ENCODE results near the gene SPINT4. TPM values are rescaled to one million over a fixed set of nuclear protein-coding genes. Genes with fewer than 3 reads are reported as not detected.

The SPINT4 gene
- polyA plus RNA-seq, 1 donor from 2014 or later, result not detected

GRCh38 chr20:45695496-45695895 lies 26.7 kb upstream of the SPINT4 start:
- no peaks in the 10 kb centered on the region for H3K36me3 ChIP-seq (ENCODE audit: insufficient read depth, low read length)
- no peak overlapping the region for H3K4me2 ChIP-seq (ENCODE audit: low read length)
- no peaks in the 10 kb centered on the region for H4K20me1 ChIP-seq (ENCODE audit: insufficient read depth)
- TF ChIP-seq RAD21 (conservative IDR thresholded peaks at IDR 0.05) (no peak), TAF1 (IDR thresholded peaks at IDR 0.05; ENCODE audit: low read depth) (no peak)
- H2AFZ ChIP-seq (ENCODE audit: low read depth, low read length), result no peak overlapping the region
- H3K9ac ChIP-seq (ENCODE audit: low read length), result no peak overlapping the region
- H3F3A ChIP-seq (ENCODE audit: insufficient read depth, low read length, poor library complexity, severe bottlenecking), result no peaks in the 10 kb centered on the region
- H3K27me3 ChIP-seq (ENCODE audit: insufficient read depth, low read depth, low read length), result no peaks in the 10 kb centered on the region
- no peaks in the 10 kb centered on the region for H3K79me2 ChIP-seq (replicated peaks; ENCODE audit: insufficient read depth, low read length)
- H3K9me2 ChIP-seq (ENCODE audit: insufficient read depth, low read length), result no peaks in the 10 kb centered on the region
- no peak overlapping the region for H3K27ac ChIP-seq (ENCODE audit: low read length)
- H3K4me3 ChIP-seq (ENCODE audit: low read length), result no peak overlapping the region
- no peaks in the 10 kb centered on the region for H3K9me3 ChIP-seq (ENCODE audit: low read length)

GRCh38 chr20:45701104-45701503 lies 21.0 kb upstream of the SPINT4 start:
- Histone ChIP-seq H3F3A (ENCODE audit: insufficient read depth, low read length, poor library complexity, severe bottlenecking) (no peaks in the 10 kb centered on the region), H3K36me3 (ENCODE audit: insufficient read depth, low read length) (no peaks in the 10 kb centered on the region), H3K27me3 (ENCODE audit: insufficient read depth, low read depth, low read length) (no peaks in the 10 kb centered on the region), H3K9me3 (ENCODE audit: low read length) (no peaks in the 10 kb centered on the region), H4K20me1 (ENCODE audit: insufficient read depth) (no peaks in the 10 kb centered on the region), H2AFZ (ENCODE audit: low read depth, low read length) (no peak overlapping the region), H3K4me2 (ENCODE audit: low read length) (no peak overlapping the region), H3K79me2 (replicated peaks; ENCODE audit: insufficient read depth, low read length) (no peaks in the 10 kb centered on the region), H3K27ac (ENCODE audit: low read length) (no peak overlapping the region), H3K9ac (ENCODE audit: low read length) (no peak overlapping the region), H3K4me3 (ENCODE audit: low read length) (no peak overlapping the region), H3K9me2 (ENCODE audit: insufficient read depth, low read length) (no peaks in the 10 kb centered on the region)
- TF ChIP-seq SMC3 (conservative IDR thresholded peaks at IDR 0.05; ENCODE audit: poor library complexity) (no peak), REST (IDR thresholded peaks at IDR 0.05; ENCODE audit: borderline replicate concordance) (no peak), EZH2 (IDR thresholded peaks at IDR 0.05; ENCODE audit: borderline replicate concordance, insufficient read depth, low read length, poor library complexity, severe bottlenecking) (no peak), MXI1 (conservative IDR thresholded peaks at IDR 0.05; ENCODE audit: poor library complexity, severe bottlenecking) (no peak), POLR2AphosphoS5 (IDR thresholded peaks at IDR 0.05) (no peak), TAF1 (IDR thresholded peaks at IDR 0.05; ENCODE audit: low read depth) (no peak), CTCF (IDR thresholded peaks at IDR 0.05; ENCODE audit: poor library complexity, severe bottlenecking) (no peak), EP300 (conservative IDR thresholded peaks at IDR 0.05; ENCODE audit: poor library complexity, severe bottlenecking) (no peak), RAD21 (conservative IDR thresholded peaks at IDR 0.05) (no peak)

- no peak within 1 kb of the TSS for H3K4me2 ChIP-seq (ENCODE audit: low read length)
- no peaks in the 10 kb centered on the region for H3K27me3 ChIP-seq (ENCODE audit: insufficient read depth, low read depth, low read length)
- no peak within 1 kb of the TSS for H3K27ac ChIP-seq (ENCODE audit: low read length)
Observed at GRCh38 chr20:45701873-45702272, 20.3 kb upstream of the SPINT4 start, which contains the start of gene WFDC13. Gene WFDC13, plus strand, starts transcription at chr20:45702038. Its CDS starts 86 bp downstream, at chr20:45702124.

More at GRCh38 chr20:45701873-45702272, 20.3 kb upstream of the SPINT4 start, which contains the start of gene WFDC13:
- Histone ChIP-seq H4K20me1 (ENCODE audit: insufficient read depth) (no peaks in the 10 kb centered on the region), H3K9ac (ENCODE audit: low read length) (no peak within 1 kb of the TSS), H3K79me2 (replicated peaks; ENCODE audit: insufficient read depth, low read length) (no peaks in the 10 kb centered on the region), H3K9me2 (ENCODE audit: insufficient read depth, low read length) (no peaks in the 10 kb centered on the region), H2AFZ (ENCODE audit: low read depth, low read length) (no peak within 1 kb of the TSS), H3F3A (ENCODE audit: insufficient read depth, low read length, poor library complexity, severe bottlenecking) (no peaks in the 10 kb centered on the region), H3K9me3 (ENCODE audit: low read length) (no peaks in the 10 kb centered on the region), H3K36me3 (ENCODE audit: insufficient read depth, low read length) (no peaks in the 10 kb centered on the region), H3K4me3 (ENCODE audit: low read length) (no peak within 1 kb of the TSS)
- TF ChIP-seq TAF1 (IDR thresholded peaks at IDR 0.05; ENCODE audit: low read depth) (no peak), REST (IDR thresholded peaks at IDR 0.05; ENCODE audit: borderline replicate concordance) (no peak)

Data from neural cell (in vitro differentiated cells).